Left lung (tissue), 10 donors: ENCODE results near the gene ASB2. TPM values are rescaled to one million over a fixed set of nuclear protein-coding genes. Genes with fewer than 3 reads are reported as not detected.

Experiments
- ATAC-seq: fragments of 200-7000 bp; cut with Tn5 transposase; one replicate; pipeline ENCODE4 v1.9.1; 2020; ENCODE audit warnings: moderate library complexity
- DNase-seq, 4 donors: peaks; one replicate each; pipeline ENCODE4 v3.0.0-alpha.2; 2013 to 2020
- H3K27ac ChIP-seq, 2 donors: fragments of 200-600 bp; sonication (generic) in 1 of 2; one replicate each; pipeline versions ENCODE4 v1.5.0 to v1.8.0; 2020 to 2021
- H3K27me3 ChIP-seq, 2 donors: fragments of 200-600 bp; sonication (generic) in 1 of 2; one replicate each; pipeline versions ENCODE4 v1.5.0 to v1.8.0; 2020 to 2021
- H3K36me3 ChIP-seq, 2 donors: fragments of 200-600 bp; sonication (generic) in 1 of 2; one replicate each; pipeline versions ENCODE4 v1.5.0 to v1.8.0; 2020 to 2021
- H3K4me1 ChIP-seq, 2 donors: fragments of 200-600 bp; one replicate each; pipeline ENCODE4 v1.8.0; 2021
- H3K4me3 ChIP-seq, 2 donors: fragments of 200-600 bp; sonication (generic) in 1 of 2; one replicate each; pipeline versions ENCODE4 v1.5.0 to v1.8.0; 2020 to 2021; ENCODE audit warnings: mild to moderate bottlenecking in 1 of 2
- H3K9me3 ChIP-seq, 2 donors: fragments of 200-600 bp; sonication (generic) in 1 of 2; one replicate each; pipeline versions ENCODE4 v1.5.0 to v1.8.0; 2020 to 2021
- CTCF ChIP-seq, 2 donors: fragments of 200-600 bp; sonication (generic) in 1 of 2; IDR thresholded peaks; one replicate each; pipeline versions ENCODE4 v1.5.0 to v1.8.0; 2021; ENCODE audit warnings: antibody characterized with exemption in 2 of 2
- intact Hi-C, 2 donors: fragments of 100-400 bp; cut with DNase I; formaldehyde crosslinking; loops; one replicate each; pipeline versions ENCODE4 v1.11.2 to v1.14.2; 2022
- polyA plus RNA-seq, 6 donors: library from polyadenylated mRNA; unstranded; fragments of 120-200 nt; gene quantifications; one replicate each; pipeline ENCODE4 v1.2.1, GENCODE V29; 2013; ENCODE audit not compliant: insufficient read length in 6 of 6
- total RNA-seq, 2 donors: library from RNA; stranded (reverse); fragmentation: NEBNext Ultra II Directional; extraction: Animal tissue kit (Norgen Biotek cat#: 25700); gene quantifications; one replicate each; pipeline ENCODE4 v1.2.1, GENCODE V29; 2021
- donor health status: DM: no; HTN: yes; CAD: no.
- donor health status: DM: no; HTN: no; CAD: no.

The ASB2 gene
- total and polyA plus RNA-seq, 8 donors, result 0.81 to 3.2 (median 1.6) TPM

DNA sequence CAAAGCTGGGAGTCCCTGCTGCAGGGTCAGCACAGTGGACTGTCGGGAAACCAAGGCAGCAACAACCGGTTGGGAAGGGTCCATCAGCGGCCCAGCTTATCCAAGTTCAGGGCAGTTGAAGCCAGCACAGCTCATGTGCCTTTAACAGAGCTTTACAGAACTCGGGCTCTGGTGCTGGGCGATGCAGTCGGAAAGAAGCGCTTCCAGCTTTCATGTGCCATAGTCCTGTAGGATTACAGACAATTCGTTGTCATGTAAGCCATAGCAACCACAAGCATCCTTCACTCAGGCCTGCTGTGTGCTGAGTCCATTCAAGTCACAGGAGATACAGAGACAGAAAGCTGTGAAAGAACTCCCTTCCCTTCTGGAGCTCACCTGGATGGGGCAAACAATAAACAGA is 52.7 kb downstream of the ASB2 start:
- Histone ChIP-seq H3K4me1 (no peaks in the 10 kb centered on the region), H3K9me3 (no peaks in the 10 kb centered on the region), H3K27me3 (no peaks in the 10 kb centered on the region), H3K27ac (no peak overlapping the region), H3K4me3 (no peak overlapping the region), H3K36me3 (no peaks in the 10 kb centered on the region)
- intact Hi-C loops, result no loop called here
- no peak for DNase-seq
- no peak for ATAC-seq
- TF ChIP-seq CTCF (IDR thresholded peaks at IDR 0.05), result no peak

DNA sequence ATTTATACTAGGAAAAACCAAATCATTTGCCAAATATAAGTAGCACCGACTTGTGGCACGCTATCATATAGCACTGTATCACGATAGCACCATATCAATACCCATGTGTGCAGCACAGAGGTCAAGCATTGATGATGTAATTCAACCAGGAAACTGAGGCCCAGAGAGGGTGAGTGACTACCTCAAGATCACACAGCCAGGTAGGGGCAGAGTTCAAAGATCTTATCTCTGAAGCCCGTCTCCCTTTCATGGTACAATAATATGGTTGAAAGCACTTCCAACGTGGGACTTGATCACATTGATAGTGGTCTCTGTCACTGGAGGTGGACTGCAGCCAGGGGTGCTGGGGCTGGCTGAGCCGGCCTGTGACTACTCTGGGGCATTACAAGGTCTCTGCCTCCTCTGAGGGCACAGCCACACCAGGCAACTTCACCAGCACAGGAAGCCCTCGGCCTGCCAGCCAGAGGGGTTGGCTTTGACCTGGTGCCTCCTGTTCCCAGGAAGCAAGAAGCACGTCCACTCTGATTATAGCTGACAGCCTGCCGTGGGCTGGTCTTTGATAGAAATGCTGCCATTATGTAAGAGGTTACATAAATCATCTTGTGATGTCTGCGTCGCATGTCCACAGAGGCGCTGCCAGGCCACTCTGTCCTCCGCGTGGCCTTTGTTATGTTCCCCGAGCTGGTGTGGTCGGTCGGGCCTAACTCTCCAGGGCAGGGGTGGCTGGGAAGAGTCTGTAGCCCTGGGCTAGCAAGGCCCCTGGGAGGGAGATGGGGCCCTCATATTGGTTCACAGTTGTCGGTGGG is 55.2 kb downstream of the ASB2 start:
- no peak overlapping the region for H3K4me3 ChIP-seq
- ATAC-seq, result no peak
- TF ChIP-seq CTCF (IDR thresholded peaks at IDR 0.05), result no peak
- no peaks in the 10 kb centered on the region for H3K9me3 ChIP-seq
- no peaks in the 10 kb centered on the region for H3K4me1 ChIP-seq
- H3K27me3 ChIP-seq, result peaks cover 0 to 5% of the 10 kb centered on the region in 2 donors
- no peak overlapping the region for H3K27ac ChIP-seq
- peak in 1 of 4 donors; percentile 46 for DNase-seq
- no peaks in the 10 kb centered on the region for H3K36me3 ChIP-seq
- intact Hi-C loops, result no loop called here

GRCh38 chr14:93917141-93917540 is 59.2 kb downstream of the ASB2 start:
- no peaks in the 10 kb centered on the region for H3K9me3 ChIP-seq
- H3K27ac ChIP-seq, result no peak overlapping the region
- intact Hi-C loops, result no loop called here
- peak in 1 of 4 donors; percentile 43 for DNase-seq
- no peak overlapping the region for H3K4me3 ChIP-seq
- ATAC-seq, result no peak
- H3K27me3 ChIP-seq, result peaks cover 0 to 5% of the 10 kb centered on the region in 2 donors
- no peaks in the 10 kb centered on the region for H3K4me1 ChIP-seq
- H3K36me3 ChIP-seq, result no peaks in the 10 kb centered on the region
- TF ChIP-seq CTCF (IDR thresholded peaks at IDR 0.05), result no peak

GRCh38 chr14:93916498-93916897 is 59.9 kb downstream of the ASB2 start:
- H3K27me3 ChIP-seq, result peaks cover 0 to 5% of the 10 kb centered on the region in 2 donors
- no peak for TF ChIP-seq CTCF (IDR thresholded peaks at IDR 0.05)
- H3K27ac ChIP-seq, result no peak overlapping the region
- H3K9me3 ChIP-seq, result no peaks in the 10 kb centered on the region
- H3K4me3 ChIP-seq, result no peak overlapping the region
- DNase-seq (peak in 1 of 4 donors; percentile 19), ATAC-seq (peak; percentile 78)
- no peaks in the 10 kb centered on the region for H3K4me1 ChIP-seq
- intact Hi-C loops, result no loop called here
- no peaks in the 10 kb centered on the region for H3K36me3 ChIP-seq

GRCh38 chr14:93915800-93916199 is 60.6 kb downstream of the ASB2 start:
- intact Hi-C loops, result no loop called here
- no peak overlapping the region for H3K27ac ChIP-seq
- peaks cover 0 to 5% of the 10 kb centered on the region in 2 donors for H3K27me3 ChIP-seq
- DNase-seq (no peak), ATAC-seq (no peak)
- no peaks in the 10 kb centered on the region for H3K36me3 ChIP-seq
- no peaks in the 10 kb centered on the region for H3K9me3 ChIP-seq
- H3K4me1 ChIP-seq, result no peaks in the 10 kb centered on the region
- no peak for TF ChIP-seq CTCF (IDR thresholded peaks at IDR 0.05)
- no peak overlapping the region for H3K4me3 ChIP-seq
